ENCODE data around the gene C1GALT1C1L. TPM values are rescaled to one million over a fixed set of nuclear protein-coding genes. Genes with fewer than 3 reads are reported as not detected.
"Not testable (repeated sequence)": the region's sequence is repeated elsewhere in the genome, so short reads cannot be mapped to it uniquely, and the experiment has no call there.

C1GALT1C1L gene
- total RNA-seq, 8 experiments from 2014 or later: 0.23 to 4.3 (median 0.91) TPM; not detected in 2

DNA sequence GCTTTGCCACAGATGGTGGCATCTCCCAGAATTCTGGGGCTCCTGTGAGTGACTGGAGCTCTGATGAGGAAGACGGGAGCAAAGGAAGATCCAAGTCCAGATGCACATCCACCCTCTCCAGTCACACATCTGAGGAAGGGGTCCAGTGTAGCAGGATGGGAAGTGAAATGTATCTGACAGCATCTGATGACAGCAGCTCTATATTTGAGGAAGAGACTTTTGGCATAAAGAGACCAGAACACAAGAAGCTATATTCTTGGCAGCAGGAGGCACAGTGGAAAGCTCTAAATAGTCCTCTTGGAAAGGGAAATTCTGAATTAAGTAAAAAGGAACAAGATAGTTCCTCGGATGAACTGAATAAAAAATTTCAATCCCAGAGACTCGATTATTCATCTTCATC lies 23.5 kb upstream of the C1GALT1C1L start:
- Histone ChIP-seq H3K27ac (no peak overlapping the region), H3K4me1 (replicated peaks in 1 of 2) (no peaks in the 10 kb centered on the region), H3K4me3 (no peak overlapping the region)
- 0 to 93% (median 74%) methylated on average over 2 to 3 of the region's 3 CpGs; no CpG with 5 or more reads in 3 of the 10 experiments for WGBS, 10 experiments
- no peak for ATAC-seq (replicated peaks in 6 of 8)
- in situ Hi-C loops (cut with MboI; ENCODE audit: low pct_unique_long_range_greater_than_20kb in 2 of 9, low sequenced_read_pairs in 9 of 9, unreplicated experiment in 9 of 9): no loop called here

- H3K27ac ChIP-seq; H3K4me3 ChIP-seq; H3K4me1 ChIP-seq (replicated peaks in 1 of 2); in situ Hi-C loops (cut with MboI; ENCODE audit: low pct_unique_long_range_greater_than_20kb in 2 of 9, low sequenced_read_pairs in 9 of 9, unreplicated experiment in 9 of 9); ATAC-seq (replicated peaks in 6 of 8): not testable (repeated sequence)
- WGBS, 10 experiments: 79 to 100% (median 92%) methylated on average over 2 to 5 of the region's 6 CpGs; no CpG with 5 or more reads in 1 of the 10 experiments
These were observed 21.9 kb upstream of the C1GALT1C1L start for GRCh38 chr2:43698140-43698539.

DNA sequence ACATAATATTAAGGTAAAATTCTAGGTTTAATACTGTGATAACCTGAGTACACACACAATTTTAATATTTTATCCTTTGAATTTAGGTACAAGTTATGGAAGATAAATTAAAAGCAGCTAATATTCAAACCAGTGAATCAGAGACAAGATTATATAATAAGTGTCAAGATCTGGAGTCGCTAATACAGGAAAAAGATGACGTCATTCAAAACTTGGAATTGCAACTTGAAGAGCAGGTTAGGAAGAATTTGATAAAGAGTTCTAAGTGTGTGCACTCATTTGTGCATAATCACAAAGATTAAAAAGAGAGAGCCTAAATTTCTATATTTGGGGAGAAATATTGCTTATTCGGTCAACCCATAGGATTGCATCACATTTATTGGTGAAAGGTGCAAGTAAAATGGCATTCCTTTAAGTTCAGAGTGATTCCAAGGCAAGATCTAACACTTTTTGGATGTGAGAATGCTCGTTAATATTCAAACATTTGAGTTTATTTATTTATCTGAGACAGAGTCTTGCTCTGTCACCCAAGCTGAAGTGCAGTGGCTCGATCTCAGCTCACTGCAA lies 16.3 kb upstream of the C1GALT1C1L start:
- 50 to 91% (median 85%) methylated on average over 1 to 5 of the region's 5 CpGs; no CpG with 5 or more reads in 1 of the 10 experiments for WGBS, 10 experiments
- no peak for ATAC-seq (replicated peaks in 6 of 8)
- H3K4me3 ChIP-seq: no peak overlapping the region
- no peaks in the 10 kb centered on the region for H3K4me1 ChIP-seq (replicated peaks in 1 of 2)
- in situ Hi-C loops (cut with MboI; ENCODE audit: low pct_unique_long_range_greater_than_20kb in 2 of 9, low sequenced_read_pairs in 9 of 9, unreplicated experiment in 9 of 9): no loop called here
- no peak overlapping the region for H3K27ac ChIP-seq

- WGBS, 10 experiments: 0 to 100% (median 76%) methylated on average over 1 to 2 of the region's 2 CpGs; no CpG with 5 or more reads in 2 of the 10 experiments
- Histone ChIP-seq H3K4me1 (replicated peaks in 1 of 2) (no peaks in the 10 kb centered on the region), H3K27ac (no peak overlapping the region), H3K4me3 (no peak overlapping the region)
- in situ Hi-C loops (cut with MboI; ENCODE audit: low pct_unique_long_range_greater_than_20kb in 2 of 9, low sequenced_read_pairs in 9 of 9, unreplicated experiment in 9 of 9): no loop called here
- no peak for ATAC-seq (replicated peaks in 6 of 8)
These were observed 13.8 kb upstream of the C1GALT1C1L start for GRCh38 chr2:43689999-43690398.

DNA sequence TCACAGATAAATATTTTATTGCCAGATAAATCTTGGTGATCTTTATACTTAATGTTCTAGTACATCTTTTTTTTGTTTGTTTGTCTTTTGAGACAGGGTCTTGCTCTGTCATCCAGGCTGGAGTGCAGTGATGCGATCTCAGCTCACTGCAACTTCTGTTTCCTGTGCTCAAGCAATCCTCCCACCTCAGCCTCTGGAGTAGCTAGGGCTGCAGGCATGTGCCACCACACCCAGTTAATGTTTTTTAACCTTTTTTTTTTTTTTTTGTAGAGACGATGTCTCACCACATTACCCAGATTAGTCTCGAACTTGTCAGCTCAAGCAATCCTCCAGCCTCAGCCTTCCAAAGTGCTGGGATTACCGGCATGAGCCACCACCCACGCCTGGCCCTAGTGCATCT lies 9.1 kb upstream of the C1GALT1C1L start:
- 0 to 100% (median 83%) methylated on average over 1 to 4 of the region's 5 CpGs; no CpG with 5 or more reads in 1 of the 10 experiments for WGBS, 10 experiments
- H3K4me3 ChIP-seq: no peak overlapping the region
- H3K4me1 ChIP-seq (replicated peaks in 1 of 2): no peaks in the 10 kb centered on the region
- ATAC-seq (replicated peaks in 6 of 8): peak in 2 of 8 experiments; percentile 78 to 80
- no peak overlapping the region for H3K27ac ChIP-seq
- in situ Hi-C loops (cut with MboI; ENCODE audit: low pct_unique_long_range_greater_than_20kb in 2 of 9, low sequenced_read_pairs in 9 of 9, unreplicated experiment in 9 of 9): no loop called here

GRCh38 chr2:43677783-43678182 lies 1.6 kb upstream of the C1GALT1C1L start:
- H3K4me3 ChIP-seq; H3K4me1 ChIP-seq (replicated peaks in 1 of 2); H3K27ac ChIP-seq; in situ Hi-C loops (cut with MboI; ENCODE audit: low pct_unique_long_range_greater_than_20kb in 2 of 9, low sequenced_read_pairs in 9 of 9, unreplicated experiment in 9 of 9); ATAC-seq (replicated peaks in 6 of 8): not testable (repeated sequence)
- no CpG with 5 or more reads among the region's 32 CpGs for WGBS, 10 experiments

- Histone ChIP-seq H3K4me3 (no peak overlapping the region), H3K4me1 (replicated peaks in 1 of 2) (no peaks in the 10 kb centered on the region), H3K27ac (no peak overlapping the region)
- 50 to 95% (median 83%) methylated on average over 2 to 13 of the region's 14 CpGs; no CpG with 5 or more reads in 1 of the 10 experiments for WGBS, 10 experiments
- in situ Hi-C loops (cut with MboI; ENCODE audit: low pct_unique_long_range_greater_than_20kb in 2 of 9, low sequenced_read_pairs in 9 of 9, unreplicated experiment in 9 of 9): no loop called here
- ATAC-seq (replicated peaks in 6 of 8): peak in 1 of 8 experiments; percentile 21
These were observed 445 bp downstream of the C1GALT1C1L start for GRCh38 chr2:43675646-43676321.

DNA sequence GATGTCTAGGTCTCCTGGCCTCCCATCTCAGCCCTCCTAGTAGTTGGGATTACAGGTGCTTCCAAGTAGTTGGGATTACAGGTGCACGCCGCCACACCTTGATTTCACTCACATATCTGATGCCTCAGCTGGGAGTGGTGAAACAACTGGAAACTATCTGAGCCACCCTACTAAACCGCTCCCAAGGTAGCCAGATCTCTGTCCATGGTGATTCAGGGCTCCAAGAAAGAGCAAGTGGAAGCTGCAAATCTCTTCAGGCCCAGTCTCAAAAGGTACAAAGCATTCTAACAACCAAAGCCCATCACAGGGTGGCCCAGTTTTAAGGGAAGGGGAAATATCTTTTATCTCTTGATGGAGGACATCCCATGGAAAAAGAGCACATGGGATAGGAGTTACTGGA lies 19.0 kb downstream of the C1GALT1C1L start:
- Histone ChIP-seq H3K4me3 (no peak overlapping the region), H3K4me1 (replicated peaks in 1 of 2) (no peaks in the 10 kb centered on the region), H3K27ac (no peak overlapping the region)
- in situ Hi-C loops (cut with MboI; ENCODE audit: low pct_unique_long_range_greater_than_20kb in 2 of 9, low sequenced_read_pairs in 9 of 9, unreplicated experiment in 9 of 9): no loop called here
- 53 to 100% (median 95%) methylated on average over 1 to 3 of the region's 3 CpGs; no CpG with 5 or more reads in 5 of the 10 experiments for WGBS, 10 experiments
- ATAC-seq (replicated peaks in 6 of 8): no peak

DNA sequence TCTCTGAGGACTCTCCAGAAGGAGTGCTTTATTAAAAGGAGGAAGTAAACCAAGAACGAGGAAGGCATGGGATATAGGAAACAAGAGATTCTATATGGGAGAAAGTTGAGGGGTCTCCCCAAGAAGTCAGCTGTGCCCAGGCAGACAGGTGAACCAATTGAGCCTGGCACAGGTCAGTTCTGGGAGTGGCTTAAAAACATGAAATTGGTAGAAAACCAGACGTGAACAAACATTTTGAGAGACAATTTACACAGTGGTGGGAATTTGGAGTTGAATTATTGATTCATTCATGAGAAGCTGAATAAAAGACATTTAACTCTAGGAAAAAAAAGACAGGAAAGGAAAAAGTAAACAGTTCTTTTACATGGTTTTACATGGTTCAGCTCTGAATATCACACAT lies 22.7 kb downstream of the C1GALT1C1L start:
- H3K4me3 ChIP-seq: no peak overlapping the region
- WGBS, 10 experiments: 46 to 97% (median 80%) methylated on average over 1 to 2 of the region's 2 CpGs; no CpG with 5 or more reads in 1 of the 10 experiments
- no peaks in the 10 kb centered on the region for H3K4me1 ChIP-seq (replicated peaks in 1 of 2)
- H3K27ac ChIP-seq: no peak overlapping the region
- in situ Hi-C loops (cut with MboI; ENCODE audit: low pct_unique_long_range_greater_than_20kb in 2 of 9, low sequenced_read_pairs in 9 of 9, unreplicated experiment in 9 of 9): no loop called here
- no peak for ATAC-seq (replicated peaks in 6 of 8)

DNA sequence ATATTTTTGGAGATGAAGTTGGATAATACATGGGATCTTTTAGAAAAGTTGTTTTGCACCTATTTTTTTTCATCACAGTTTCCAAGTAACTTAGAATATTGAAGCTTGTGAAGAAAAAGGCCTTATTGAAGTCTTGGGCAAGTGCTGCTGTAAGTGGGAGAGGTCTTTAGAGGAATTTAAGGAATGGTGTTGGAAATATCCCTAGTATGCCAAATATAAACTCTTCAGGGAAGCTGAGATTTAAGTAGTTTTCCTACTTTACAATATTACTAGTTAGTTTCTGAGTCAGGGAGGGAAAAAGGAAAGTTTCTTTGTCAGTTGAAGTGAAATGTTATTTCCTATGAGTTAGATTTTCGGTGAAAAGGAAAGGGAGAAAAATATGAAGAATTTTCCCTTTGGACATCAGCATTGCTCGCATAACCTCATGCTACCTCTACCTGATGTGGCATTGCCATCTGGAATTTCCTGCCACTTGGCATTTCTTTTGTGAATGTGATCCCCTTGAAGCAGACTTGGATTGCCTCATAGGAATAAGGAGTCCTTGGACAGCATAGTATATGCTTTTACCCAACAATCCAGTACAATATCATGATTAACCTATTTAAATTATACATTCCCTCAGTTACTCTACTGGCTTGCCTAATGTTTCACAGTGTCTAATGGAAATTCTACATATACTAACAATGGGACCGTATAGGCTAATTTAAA lies 27.1 kb downstream of the C1GALT1C1L start:
- in situ Hi-C loops (cut with MboI; ENCODE audit: low pct_unique_long_range_greater_than_20kb in 2 of 9, low sequenced_read_pairs in 9 of 9, unreplicated experiment in 9 of 9): loop anchor here in 1 of 9 experiments (25.0 kb wide), 1 partner anchor 113 kb away; the partner anchor contains the start of gene DYNC2LI1
- ATAC-seq (replicated peaks in 6 of 8): no peak
- 13 to 100% (median 76%) methylated on average over 1 to 3 of the region's 3 CpGs for WGBS, 10 experiments
- H3K4me1 ChIP-seq (replicated peaks in 1 of 2): no peaks in the 10 kb centered on the region
- H3K4me3 ChIP-seq: no peak overlapping the region
- no peak overlapping the region for H3K27ac ChIP-seq

DNA sequence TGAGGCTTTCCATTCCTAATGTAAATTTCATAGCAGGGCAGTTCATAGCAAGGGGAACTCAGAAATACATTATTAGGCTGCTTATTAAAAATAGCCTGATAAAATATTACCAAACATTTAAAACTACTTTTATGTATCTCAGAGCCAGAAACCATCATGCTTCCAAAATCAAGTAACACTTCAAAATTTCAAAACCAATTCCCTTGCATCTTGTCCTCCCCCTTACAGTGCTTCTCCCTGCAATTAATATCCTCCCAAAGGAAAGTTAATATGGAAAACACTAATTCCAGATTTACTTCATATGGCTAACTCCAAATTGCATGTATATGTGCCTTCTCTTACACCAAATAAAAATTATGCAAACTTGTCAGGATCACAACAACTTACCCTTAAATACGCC lies 32.5 kb downstream of the C1GALT1C1L start:
- ATAC-seq (replicated peaks in 6 of 8): no peak
- H3K4me1 ChIP-seq (replicated peaks in 1 of 2): peaks cover 0 to 3% of the 10 kb centered on the region in 2 donors
- no peak overlapping the region for H3K4me3 ChIP-seq
- in situ Hi-C loops (cut with MboI; ENCODE audit: low pct_unique_long_range_greater_than_20kb in 2 of 9, low sequenced_read_pairs in 9 of 9, unreplicated experiment in 9 of 9): loop anchor here in 1 of 9 experiments (25.0 kb wide), 1 partner anchor 119 kb away; the partner anchor contains the start of gene DYNC2LI1
- no peak overlapping the region for H3K27ac ChIP-seq
- WGBS, 10 experiments: 78 to 100% (median 100%) methylated on average over 1 of the region's 1 CpG; no CpG with 5 or more reads in 4 of the 10 experiments

DNA sequence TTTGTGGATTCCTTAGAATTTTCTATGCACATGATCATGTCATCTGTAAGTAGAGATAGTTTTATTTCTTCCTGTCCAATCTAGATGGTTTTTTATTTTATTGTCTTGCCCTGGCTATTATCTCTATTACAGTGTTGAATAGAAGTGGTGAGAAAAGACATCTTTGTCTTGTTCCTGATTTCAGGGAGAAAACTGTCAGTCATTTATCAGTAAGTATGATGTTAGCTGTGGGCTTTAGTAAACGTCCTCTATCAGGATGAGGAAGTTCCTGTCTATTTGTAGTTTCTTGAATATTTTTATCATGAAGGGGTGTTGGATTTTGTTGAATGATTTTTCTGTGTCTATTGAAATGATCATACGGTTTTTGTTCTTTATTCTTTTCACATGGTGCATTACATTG lies 33.9 kb downstream of the C1GALT1C1L start:
- H3K4me3 ChIP-seq: no peak overlapping the region
- in situ Hi-C loops (cut with MboI; ENCODE audit: low pct_unique_long_range_greater_than_20kb in 2 of 9, low sequenced_read_pairs in 9 of 9, unreplicated experiment in 9 of 9): loop anchor here in 1 of 9 experiments (25.0 kb wide), 1 partner anchor 120 kb away; the partner anchor contains the start of gene DYNC2LI1
- no peak overlapping the region for H3K27ac ChIP-seq
- peaks cover 0 to 3% of the 10 kb centered on the region in 2 donors for H3K4me1 ChIP-seq (replicated peaks in 1 of 2)
- WGBS, 10 experiments: 15 to 90% (median 59%) methylated on average over 2 of the region's 2 CpGs
- ATAC-seq (replicated peaks in 6 of 8): no peak

Data from motor neuron (in vitro differentiated cells).